HG02642 (cell line): ENCODE data around the gene DMKN.
"Not testable (repeated sequence)": the region's sequence is repeated elsewhere in the genome, so short reads cannot be mapped to it uniquely, and the experiment has no call there.

Experiments
- ATAC-seq: cut with Tn5 transposase; IDR thresholded peaks from one replicate; pipeline ENCODE4 v1.9.1; 2021; ENCODE audit warnings: mild to moderate bottlenecking; ENCODE audit not compliant: unreplicated experiment, poor library complexity

The DMKN gene

DNA sequence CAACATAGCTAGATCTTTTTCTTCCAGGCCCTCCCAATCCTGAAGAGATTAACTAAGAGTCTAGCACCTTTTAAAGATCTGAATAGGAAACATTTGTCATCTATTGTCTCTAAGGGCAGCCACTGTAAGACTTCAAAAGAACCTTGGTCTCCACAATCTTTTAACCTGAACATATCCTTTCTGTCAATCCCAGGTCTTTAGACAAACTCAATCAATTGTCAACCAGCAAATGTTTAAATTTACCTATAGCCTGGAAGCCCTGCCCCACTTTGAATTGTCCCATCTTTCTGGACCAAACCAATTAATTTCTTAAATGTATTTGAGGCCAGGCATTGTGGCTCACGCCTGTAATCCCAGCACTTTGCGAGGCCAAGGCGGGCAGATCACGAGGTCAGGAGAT lies 42.4 kb downstream of the DMKN start:
- ATAC-seq = not testable (repeated sequence)

DNA sequence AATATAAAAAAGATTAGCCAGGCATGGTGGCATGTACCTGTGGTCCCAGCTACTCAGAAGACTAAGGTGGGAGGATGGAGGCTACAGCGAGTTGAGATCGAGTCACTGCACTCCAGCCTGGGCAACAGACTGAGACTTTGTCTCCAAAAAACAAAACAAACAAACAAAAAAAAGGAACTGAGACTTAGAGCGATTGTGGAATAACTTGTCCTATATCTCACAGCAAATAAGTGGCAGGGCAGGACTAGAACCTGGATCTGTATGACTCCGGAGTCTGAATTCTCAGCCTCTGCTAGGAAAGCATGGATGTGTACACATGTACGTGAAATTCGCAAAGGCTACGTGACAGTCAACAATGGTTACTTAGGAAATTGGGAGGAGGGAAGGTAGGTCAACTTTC lies 43.3 kb downstream of the DMKN start:
- no peak for ATAC-seq

DNA sequence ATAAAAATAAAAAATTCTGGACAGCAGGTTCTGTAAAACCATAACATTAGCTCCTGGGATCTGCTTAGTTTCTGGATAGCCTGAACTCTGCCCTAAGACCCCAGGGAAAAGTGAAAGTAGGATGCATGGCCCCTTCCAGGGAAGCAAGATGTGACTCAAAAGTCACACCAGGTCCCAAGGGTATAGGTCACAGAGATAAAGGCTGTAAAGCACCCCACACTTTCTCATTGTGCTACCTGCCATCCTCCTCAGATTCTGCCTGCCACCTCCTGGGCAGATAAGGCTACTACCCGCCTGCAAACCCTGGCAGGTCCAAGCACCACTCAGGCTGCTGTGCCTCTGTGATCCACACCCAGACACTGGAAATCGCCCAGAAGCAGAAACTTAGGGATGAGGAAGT lies 44.8 kb downstream of the DMKN start:
- peak; percentile 65 for ATAC-seq

DNA sequence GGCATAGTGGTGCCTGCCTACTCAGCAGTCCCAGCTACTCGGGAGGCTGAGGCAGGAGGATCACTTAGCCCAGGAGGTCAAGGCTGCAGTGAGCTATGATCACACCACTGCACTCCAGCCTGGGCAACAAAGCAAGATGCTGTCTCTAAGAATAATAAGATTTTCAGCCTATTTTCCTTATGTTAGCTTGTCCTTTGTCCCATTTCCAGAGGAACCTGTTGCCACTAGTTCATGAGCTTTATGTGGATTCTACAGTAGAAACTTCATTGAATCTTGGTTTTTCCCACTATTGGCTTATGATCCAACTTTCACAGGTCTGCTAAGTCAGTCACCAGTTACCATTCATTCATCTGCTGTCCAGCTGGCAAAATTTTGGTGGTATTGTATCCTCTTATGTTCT lies 47.2 kb downstream of the DMKN start:
- no peak for ATAC-seq

DNA sequence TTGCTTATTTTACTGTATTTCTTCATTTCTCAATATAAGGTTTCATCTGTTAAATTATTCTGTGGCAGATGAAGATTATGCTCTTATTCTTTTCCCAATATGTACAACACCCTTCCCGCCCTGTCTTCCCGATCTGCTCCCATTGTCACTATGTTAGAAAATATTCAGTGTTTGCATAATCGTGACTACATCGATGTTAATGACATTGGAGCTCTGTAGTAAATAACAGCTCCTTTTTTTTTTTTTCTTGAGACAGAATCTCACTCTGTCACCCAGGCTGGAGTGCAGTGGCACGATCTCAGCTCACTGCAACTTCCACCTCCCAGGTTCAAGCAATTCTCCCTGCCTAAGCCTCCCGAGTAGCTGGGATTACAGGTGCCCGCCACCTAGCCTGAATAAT lies 50.5 kb downstream of the DMKN start:
- ATAC-seq = peak; percentile 4

DNA sequence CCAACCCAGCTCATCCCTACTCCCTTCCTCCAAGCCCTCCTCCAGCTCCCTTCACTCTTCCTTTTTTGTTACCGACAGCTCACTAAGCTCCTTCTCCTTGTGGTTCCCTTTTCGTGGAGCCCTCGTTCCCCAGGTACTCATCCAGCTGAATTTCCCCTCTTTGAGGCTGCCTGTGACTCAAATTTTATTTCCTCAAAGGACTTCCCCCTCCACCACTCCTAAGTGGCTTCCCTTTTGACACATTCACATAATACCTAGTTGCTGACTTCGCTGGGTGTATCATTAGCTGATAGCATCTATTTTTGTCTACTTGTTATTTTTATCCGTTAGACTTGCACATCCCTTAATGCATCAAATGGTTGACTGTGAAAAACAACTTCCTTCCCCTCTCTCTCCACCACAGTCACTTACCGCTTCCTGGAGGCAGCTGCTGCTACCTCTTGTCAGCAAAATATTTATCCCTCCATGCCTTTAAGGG lies 50.9 kb downstream of the DMKN start:
- peak; percentile 67 for ATAC-seq

DNA sequence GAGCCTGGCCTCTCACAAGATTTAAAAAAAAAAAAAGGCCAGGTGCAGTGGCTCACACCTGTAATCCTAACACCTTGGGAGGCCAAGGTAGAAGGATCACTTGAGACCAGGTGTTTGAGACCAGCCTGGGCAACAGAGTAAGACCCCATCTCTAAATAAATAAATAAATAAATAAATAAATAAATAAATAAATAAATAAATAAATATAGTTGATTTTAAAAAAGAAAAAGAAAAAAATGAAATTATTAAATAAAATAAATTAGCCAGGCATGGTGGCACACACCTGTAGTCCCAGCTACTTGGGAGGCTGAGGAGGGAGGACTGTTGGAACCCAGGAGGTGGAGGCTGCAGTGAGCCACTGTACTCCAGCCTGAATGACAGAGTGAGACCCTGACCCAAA lies 51.7 kb downstream of the DMKN start:
- ATAC-seq = not testable (repeated sequence)

DNA sequence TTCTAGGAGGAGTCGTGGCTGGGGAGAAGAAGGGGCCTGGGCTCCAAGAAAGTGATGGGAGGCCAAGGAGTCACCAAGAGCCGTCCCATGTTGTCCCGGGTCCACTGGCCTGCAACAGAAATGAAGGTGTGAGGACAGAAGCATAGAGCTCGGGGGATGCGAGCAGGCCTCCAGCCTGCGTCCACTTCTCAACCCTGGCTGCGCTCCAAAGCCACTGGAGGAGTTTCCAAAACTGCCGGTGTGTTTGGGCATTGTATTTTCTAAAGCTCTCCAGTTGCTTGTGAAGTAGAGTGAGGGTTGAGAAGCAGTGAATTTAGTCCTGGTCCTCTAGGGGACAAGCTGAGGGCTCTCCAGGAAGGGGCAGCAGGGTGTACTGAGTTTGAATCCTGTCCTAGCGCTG lies 52.4 kb downstream of the DMKN start:
- no peak for ATAC-seq

DNA sequence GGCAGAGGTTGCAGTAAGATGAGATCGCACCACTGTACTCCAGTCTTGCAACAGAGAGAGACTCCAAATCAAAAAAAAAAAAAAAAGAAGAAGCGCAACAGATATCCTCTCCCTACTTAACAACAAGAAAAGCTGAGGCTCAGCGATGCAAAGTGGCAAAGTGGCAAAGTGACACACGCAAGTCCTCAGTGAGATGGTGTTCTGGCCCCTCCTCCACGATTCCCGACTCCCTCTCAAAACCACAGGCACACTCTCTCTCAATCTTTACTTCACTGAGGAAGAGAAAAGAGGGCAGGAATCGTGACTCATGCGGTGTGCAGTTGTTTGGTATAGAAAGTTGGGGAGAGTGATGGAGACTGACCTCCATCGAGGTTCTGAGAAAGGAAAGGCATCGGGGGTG lies 52.8 kb downstream of the DMKN start:
- no peak for ATAC-seq

DNA sequence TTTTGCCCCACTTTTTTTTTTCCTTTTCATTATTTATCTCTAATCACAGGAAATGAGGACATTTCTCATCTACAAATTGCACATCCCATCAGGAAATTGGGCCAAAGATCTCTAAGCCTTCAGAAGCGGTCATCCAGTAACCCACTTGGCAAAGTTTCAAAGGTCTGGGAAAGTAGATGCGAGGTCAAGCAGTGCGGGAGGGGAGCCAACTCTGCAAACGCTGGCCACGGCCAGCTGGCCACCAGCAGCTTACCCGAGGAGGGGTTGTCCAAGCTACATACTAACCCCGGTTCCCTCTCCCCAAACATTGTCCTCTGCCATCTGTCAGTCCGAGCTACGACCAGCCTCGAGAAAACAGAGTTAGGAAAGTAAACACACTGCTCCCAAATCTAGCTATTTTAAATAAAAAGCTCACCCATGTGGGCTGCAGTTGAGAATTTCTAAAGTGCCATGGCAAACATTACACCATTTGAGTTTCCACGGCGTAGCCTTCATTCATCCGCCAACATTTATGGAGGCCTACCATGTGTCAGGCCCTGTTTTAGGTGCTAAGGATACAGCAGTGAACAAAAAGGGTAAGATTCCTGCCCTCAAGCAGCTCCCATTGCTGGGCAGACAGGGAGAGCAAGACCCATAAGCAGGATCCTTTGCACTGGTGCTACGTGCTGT lies 53.9 kb downstream of the DMKN start:
- no peak for ATAC-seq

DNA sequence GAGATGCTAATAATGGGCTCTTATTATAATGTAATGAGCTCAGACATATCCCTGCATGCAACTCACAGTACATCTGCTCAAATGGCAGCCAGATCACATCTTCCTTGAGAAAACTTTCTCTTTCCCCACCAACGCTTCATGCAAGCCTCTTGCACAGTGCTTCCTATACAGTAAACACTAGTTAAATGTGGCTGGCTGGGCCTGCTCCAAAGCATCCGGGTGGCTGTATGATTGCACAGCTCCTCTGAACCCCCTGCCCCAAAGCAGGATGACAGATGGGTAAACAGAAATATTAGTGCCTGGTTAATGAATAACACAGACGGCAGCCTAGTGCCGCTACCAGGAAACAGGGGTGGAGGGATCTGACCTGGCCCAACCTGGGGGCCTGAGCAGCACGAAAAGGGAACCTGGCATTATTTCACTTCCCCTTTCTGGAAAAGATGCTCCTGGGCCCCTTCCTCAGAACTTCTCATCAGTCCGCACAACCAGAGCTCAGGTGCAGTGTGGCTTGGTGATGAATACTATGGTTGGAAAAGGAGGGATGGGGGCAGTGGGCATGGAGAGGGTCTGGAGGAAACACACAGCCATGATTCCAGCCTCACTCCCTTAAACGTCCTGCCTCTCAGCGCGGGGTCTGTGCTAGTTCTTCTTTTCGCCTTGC lies 54.6 kb downstream of the DMKN start:
- ATAC-seq = peak; percentile 45

DNA sequence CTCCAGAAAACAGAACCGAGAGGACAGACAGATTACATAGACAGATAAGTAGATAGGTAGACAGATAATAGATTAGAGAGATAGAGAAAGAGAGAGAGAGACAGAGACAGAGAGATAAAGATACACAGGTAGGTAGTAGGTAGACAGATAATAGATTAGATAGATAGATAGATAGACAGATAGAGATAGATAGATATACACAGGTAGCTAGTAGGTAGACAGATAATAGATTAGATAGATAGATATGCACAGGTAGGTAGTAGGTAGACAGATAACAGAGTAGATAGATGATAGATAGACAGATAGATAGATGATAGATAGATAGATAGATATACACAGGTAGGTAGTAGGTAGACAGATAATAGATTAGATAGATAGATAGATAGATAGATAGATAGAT lies 55.3 kb downstream of the DMKN start:
- ATAC-seq = no peak

DNA sequence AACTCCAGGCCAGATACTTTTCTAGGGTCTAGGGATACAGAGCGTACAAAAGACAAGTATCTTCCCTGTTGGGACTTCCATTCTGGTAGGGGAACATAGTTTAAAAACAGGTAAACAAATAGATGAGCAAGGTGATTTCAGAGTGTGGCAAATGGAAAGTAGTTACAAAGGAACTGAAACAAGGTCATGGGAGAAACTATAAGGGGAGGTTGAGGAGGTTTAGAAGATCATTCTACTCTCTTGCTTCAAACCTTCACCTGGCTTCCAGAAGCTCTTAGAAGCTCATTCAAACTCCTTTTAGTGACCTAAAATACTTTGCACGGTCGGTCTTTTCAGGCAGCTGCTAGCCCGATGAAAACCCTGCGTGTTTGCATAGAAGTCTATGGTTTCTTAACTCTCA lies 56.3 kb downstream of the DMKN start:
- no peak for ATAC-seq

DNA sequence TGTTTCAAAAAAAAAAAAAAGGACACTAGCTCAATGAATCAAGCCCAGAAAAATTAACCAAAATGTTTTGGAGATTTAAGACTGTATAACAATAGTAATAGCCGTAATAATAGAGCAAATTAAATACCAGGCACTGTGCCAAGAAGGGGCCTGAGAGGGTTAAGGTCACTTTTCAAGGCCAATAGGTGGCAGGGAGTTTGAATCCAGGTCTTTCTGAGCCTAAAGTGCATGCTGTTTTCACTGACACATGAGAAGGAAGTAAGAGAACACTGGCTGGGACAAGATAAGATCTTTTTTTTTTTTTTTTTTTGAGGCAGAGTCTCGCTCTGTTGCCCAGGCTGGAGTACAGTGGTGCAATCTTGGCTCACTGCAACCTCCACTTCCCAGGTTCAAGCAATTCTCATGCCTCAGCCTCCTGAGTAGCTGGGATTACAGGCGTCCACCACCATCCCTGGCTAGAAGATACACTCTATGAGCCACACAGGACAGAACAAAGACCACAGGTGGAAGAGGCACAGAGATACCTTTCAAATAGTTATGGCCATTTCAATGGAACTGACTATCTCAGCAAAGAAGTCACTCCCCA lies 57.7 kb downstream of the DMKN start:
- ATAC-seq = no peak

DNA sequence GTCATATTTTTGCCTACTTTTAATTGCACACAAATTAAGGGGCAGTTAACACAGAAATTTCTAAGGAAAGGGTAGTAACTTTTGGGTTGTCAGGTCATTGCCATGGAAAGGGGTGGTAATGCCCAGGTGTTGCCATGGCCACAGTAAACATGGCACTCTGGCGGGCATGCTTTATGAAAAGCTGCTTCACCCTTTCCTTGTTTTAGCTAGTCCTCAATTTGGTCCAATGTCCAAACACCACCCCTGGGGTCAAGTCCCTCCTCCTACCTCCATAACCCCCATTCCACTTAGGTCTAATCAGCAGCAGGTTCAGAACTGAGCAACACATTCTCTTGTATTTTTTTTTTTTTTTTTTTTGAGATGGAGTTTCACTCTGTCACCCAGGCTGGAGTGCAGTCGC lies 58.8 kb downstream of the DMKN start:
- ATAC-seq = no peak

DNA sequence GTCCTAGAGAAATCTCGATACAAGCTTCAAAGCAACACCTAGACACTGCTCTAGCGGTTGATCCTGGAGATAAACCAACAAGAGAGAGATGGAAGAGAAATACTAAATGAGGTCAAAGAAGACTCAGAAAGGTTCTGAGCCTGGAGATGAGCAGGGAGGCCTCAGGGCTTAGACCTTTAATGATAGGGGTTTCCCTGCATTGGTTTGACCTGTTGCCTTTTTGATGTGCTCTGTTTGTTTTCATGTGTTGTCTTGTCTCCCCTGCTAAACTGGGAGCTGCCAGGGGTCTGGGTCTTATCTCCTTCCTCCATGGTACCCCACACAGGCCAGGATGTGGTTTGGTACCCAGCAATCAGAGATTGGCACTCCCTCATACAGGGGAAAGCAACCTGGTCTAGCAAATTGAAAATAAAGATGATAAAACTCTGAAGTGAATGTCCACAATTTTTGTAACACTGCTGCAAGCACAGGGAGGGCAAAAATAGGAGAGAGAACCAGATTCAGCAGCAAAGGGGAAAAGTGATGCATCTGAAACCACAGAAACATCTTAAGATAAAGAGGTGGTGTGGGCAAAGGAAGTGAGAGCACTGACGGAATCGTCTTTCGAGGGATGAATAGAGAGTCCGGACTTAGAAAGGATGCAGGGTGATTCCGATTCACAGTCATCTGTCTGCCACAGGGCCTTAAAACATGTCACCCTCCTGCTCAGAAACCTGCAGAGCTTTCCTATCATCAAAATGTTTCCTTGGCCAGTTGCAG lies 61.9 kb downstream of the DMKN start:
- no peak for ATAC-seq

DNA sequence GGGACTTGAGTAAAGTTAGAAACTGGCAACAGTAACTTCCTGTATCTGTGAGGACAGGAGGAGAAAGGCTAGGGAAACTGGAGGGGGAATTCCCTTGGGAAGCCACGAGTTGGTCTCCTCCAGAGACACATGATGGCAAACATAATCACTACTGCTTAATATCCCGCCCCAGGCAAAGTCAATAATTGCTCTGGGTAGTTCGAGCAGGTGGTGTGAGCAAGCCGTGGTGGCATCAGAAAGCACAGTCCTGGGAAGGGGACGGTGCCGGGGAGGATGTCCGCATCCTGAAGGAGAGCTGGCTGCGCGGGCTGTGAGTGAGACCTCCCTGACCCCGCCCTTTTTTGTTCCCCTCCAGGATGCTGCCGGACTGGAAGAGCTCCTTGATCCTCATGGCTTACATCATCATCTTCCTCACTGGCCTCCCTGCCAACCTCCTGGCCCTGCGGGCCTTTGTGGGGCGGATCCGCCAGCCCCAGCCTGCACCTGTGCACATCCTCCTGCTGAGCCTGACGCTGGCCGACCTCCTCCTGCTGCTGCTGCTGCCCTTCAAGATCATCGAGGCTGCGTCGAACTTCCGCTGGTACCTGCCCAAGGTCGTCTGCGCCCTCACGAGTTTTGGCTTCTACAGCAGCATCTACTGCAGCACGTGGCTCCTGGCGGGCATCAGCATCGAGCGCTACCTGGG lies 63.9 kb downstream of the DMKN start:
- ATAC-seq = no peak

DNA sequence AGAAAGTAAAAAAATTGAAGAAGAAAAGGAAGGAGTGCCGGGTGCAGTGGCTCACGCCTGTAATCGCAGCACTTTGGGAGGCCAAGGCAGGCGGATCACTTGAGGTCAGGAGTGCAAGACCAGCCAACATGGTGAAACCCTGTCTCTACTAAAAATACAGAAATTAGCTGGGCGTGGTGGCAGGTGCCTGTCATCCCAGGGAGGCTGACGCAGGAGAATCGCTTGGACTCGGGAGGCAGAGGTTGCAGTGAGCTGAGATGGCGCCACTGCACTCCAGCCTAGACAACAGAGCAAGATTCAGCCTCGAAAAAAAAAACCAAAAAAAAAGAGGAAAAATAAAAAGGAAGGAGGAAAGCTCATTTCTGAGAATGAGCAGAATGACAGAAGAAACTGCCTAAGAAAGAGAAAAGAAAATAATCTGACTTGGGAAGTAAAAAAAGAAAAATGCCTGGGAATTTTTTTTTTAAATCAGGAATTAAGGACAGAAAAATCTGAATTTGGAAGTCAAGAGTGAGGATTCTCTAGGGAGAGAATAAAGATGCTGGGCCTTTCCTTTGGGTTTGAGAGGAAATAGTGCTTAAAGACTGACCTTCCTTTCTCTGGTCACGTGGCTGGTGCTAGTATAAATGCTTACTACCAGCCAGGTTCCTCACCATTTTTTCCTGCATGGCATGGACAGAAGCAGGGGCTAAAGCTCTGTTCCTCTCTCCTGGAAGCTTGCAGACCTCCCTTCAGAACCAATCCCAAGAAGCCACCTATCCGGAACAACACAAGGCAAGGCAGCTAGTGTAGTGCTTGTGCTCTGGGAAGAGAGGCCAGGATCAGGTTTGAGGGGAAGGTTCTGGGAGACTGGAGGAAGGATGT lies 65.6 kb downstream of the DMKN start, which contains the start of gene FFAR2:
Gene FFAR2, plus strand, starts transcription at position 652 of the 864 bp plus-strand sequence. CDS start 1,458 bp downstream, outside the sequence.
- no peak for ATAC-seq
